ENCODE results near the gene MED27.

MED27 gene

DNA sequence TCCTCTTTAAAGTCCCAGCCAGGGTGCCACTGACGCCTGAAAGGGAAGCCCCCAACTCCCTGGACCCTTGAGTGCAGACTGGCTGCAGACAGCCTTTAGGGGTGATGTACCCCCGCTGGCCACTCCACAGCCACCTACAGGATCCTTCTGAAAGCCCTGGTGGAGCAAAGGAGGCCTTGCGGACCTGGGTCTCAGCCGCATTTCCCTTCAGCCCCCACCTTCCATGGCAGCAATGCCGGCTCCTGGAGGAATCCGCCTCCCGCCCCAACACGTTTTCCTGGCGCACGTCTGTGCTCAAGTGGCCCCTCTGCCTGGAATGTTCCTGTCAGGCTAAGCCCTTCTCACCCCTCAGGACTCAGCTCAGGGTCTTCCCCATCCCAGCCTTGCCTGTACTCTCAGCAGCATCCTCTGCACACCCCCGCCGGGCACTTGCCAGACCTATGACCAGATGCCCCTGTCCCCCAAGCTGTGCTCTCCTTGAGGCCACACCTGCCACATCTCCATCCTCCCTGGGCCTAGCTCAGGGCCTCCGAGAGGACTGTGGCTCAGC lies 205.7 kb downstream of the MED27 start:
- TF ChIP-seq, protein P1, sequence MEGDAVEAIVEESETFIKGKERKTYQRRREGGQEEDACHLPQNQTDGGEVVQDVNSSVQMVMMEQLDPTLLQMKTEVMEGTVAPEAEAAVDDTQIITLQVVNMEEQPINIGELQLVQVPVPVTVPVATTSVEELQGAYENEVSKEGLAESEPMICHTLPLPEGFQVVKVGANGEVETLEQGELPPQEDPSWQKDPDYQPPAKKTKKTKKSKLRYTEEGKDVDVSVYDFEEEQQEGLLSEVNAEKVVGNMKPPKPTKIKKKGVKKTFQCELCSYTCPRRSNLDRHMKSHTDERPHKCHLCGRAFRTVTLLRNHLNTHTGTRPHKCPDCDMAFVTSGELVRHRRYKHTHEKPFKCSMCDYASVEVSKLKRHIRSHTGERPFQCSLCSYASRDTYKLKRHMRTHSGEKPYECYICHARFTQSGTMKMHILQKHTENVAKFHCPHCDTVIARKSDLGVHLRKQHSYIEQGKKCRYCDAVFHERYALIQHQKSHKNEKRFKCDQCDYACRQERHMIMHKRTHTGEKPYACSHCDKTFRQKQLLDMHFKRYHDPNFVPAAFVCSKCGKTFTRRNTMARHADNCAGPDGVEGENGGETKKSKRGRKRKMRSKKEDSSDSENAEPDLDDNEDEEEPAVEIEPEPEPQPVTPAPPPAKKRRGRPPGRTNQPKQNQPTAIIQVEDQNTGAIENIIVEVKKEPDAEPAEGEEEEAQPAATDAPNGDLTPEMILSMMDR (IDR thresholded peaks at IDR 0.05; ENCODE audit: control insufficient read depth, insufficient read depth, low read depth, low read length, missing control alignments), result no peak
- no peak for DNase-seq (ENCODE audit: low read depth)

DNA sequence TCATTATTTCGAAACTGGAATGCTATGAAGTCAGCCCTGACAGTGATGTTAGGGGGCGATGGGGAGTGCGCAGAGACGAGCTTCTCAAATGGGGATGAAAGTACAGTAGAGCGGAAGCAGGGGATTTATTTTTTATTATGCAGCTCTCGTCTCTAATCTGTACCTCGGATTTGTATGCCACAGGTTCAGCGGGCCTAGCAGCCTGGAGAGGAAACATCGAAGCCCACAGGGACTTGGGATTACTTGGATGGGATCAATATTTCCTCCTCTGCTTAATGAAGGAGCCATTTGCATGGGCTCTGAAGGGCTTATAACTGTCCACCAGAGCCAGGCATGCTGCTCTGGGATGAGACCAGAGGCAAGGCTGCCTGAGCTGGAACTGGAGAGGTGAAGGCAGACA lies 206.3 kb downstream of the MED27 start:
- TF ChIP-seq, protein P1 (IDR thresholded peaks at IDR 0.05; ENCODE audit: control insufficient read depth, insufficient read depth, low read depth, low read length, missing control alignments), result no peak
- no peak overlapping the region for H3K4me3 ChIP-seq (ENCODE audit: control insufficient read depth, low read depth, low read length)
- DNase-seq (ENCODE audit: low read depth), result no peak

More for the DNA sequence above, 205.7 kb downstream of the MED27 start:
- no peak overlapping the region for H3K4me3 ChIP-seq (ENCODE audit: control insufficient read depth, low read depth, low read length)

DNA sequence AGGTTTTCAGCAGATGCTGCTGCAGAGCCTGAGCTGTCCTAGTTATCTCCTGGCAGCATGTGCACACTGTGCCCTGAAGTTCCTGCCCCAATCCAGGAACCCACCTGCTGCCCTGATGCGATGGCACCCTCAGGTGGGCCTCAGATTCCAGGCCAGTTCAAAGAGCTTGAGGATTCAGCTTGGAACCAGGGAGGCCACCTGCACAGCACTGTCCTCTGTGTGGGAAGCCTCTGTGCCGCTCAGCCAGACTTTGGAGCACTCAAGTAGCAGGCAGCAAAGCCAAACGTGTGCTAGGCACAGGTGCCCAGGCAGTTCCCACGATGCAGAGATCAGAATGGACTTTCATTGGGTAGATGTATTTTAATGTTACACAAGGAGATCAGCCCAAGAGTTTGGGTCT lies 207.0 kb downstream of the MED27 start:
- TF ChIP-seq, protein P1 (IDR thresholded peaks at IDR 0.05; ENCODE audit: control insufficient read depth, insufficient read depth, low read depth, low read length, missing control alignments), result no peak
- no peak for DNase-seq (ENCODE audit: low read depth)
- H3K4me3 ChIP-seq (ENCODE audit: control insufficient read depth, low read depth, low read length), result no peak overlapping the region

DNA sequence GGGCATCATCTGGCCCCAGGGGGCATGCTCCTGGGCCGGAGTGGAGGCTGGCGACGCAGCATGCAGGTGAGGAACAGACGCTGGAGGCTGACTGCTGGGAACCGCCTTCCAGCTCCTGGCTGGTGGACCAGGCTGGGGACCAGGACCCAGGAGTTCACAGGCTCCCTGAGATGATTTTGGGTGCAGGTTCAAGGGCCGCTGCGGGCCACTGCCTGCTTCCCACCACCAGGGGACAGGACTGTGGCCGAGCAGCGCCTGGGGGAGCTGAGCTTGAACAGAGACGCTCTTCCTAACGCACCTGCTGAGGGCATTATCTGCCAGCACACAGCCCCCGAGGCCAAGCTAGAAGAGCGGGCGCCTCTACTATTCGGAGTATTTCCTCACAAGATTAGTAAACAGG lies 207.7 kb downstream of the MED27 start:
- H3K4me3 ChIP-seq (ENCODE audit: control insufficient read depth, low read depth, low read length), result no peak overlapping the region
- no peak for DNase-seq (ENCODE audit: low read depth)
- TF ChIP-seq, protein P1 (IDR thresholded peaks at IDR 0.05; ENCODE audit: control insufficient read depth, insufficient read depth, low read depth, low read length, missing control alignments), result peak; percentile 32

DNA sequence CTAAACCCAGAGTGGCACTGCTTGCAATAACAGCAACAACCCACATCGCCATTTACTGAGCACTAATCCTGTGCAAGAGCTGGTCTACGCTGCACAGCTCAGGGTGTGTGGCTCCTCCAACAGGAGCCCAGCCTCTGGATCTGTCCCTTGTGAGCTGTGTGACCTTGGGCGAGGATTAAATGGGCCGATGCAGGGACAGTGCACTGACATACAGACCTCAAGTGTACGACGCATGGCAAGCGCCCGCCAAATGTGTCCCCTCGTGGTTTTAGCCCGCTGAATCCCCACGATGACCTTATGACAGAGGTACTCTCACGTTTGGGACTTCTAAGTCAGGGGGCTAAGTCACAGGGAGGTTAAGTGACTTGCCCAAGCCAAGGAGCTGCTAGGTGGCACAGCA lies 209.5 kb downstream of the MED27 start:
- DNase-seq (ENCODE audit: low read depth), result no peak

DNA sequence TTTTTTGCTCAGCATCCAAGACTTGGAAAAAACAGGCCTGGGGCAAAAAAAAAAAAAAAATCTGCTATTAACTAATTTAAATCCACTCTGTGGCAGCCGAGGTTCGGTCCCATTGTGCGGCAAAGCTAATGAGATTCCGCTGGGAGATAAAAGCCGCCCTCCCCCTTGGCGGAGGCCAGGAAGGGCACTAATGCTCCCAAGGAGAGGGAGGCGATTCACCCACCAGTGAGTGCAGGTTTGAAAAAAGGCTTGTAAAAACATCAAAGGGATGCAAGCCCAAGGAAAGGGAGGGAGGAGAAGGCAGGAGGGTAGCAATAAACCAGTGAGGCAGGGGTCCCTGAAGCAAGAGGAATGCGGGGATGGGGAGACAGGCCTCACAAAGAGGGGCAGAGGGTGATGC lies 210.3 kb downstream of the MED27 start:
- H3K4me3 ChIP-seq (ENCODE audit: control insufficient read depth, low read depth, low read length), result no peak overlapping the region
- TF ChIP-seq, protein P1 (IDR thresholded peaks at IDR 0.05; ENCODE audit: control insufficient read depth, insufficient read depth, low read depth, low read length, missing control alignments), result no peak
- DNase-seq (ENCODE audit: low read depth), result no peak

More for the DNA sequence above, 209.5 kb downstream of the MED27 start:
- no peak overlapping the region for H3K4me3 ChIP-seq (ENCODE audit: control insufficient read depth, low read depth, low read length)
- TF ChIP-seq, protein P1 (IDR thresholded peaks at IDR 0.05; ENCODE audit: control insufficient read depth, insufficient read depth, low read depth, low read length, missing control alignments), result no peak

DNA sequence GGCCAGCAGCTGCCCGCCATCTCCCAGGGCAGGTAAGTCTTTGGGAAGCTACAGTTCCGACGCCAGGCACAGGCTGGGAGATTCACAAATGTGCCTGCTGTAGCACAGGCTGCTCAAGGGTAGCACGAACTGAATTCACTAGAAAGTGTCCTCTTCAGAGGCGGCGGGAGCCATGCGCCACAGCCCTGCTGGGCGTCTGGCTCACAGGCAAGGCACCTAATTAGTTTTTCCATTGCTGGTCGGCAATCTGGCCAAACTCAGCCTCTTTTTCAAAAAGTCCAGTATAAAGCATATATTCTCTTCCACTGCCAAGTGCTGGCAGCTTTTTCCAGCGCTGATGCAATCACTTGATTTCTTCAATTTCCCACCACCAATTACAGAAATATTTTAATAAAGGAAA lies 210.9 kb downstream of the MED27 start:
- TF ChIP-seq, protein P1 (IDR thresholded peaks at IDR 0.05; ENCODE audit: control insufficient read depth, insufficient read depth, low read depth, low read length, missing control alignments), result no peak

More for the DNA sequence above, 210.9 kb downstream of the MED27 start:
- no peak for DNase-seq (ENCODE audit: low read depth)
- no peak overlapping the region for H3K4me3 ChIP-seq (ENCODE audit: control insufficient read depth, low read depth, low read length)
